HG03442 (cell line): ENCODE results near the gene GCNT2.
"Not testable (repeated sequence)": the region's sequence is repeated elsewhere in the genome, so short reads cannot be mapped to it uniquely, and the experiment has no call there.

Experiments used
- ATAC-seq: cut with Tn5 transposase; IDR thresholded peaks from one replicate; pipeline ENCODE4 v1.9.1; 2021; ENCODE audit warnings: mild to moderate bottlenecking, moderate library complexity; ENCODE audit not compliant: unreplicated experiment

The GCNT2 gene

GRCh38 chr6:10543488-10543887, 22.3 kb downstream of the GCNT2 start:
- no peak for ATAC-seq

- no peak for ATAC-seq
Measured at GRCh38 chr6:10545482-10545881, 24.3 kb downstream of the GCNT2 start.

- no peak for ATAC-seq
Measured at GRCh38 chr6:10547809-10548208, 26.7 kb downstream of the GCNT2 start.

GRCh38 chr6:10550764-10551163, 29.6 kb downstream of the GCNT2 start:
- no peak for ATAC-seq

- no peak for ATAC-seq
Measured at GRCh38 chr6:10552270-10552810, 31.2 kb downstream of the GCNT2 start.

- ATAC-seq = no peak
Measured at GRCh38 chr6:10553871-10554270, 32.7 kb downstream of the GCNT2 start.

- ATAC-seq = no peak
Measured at GRCh38 chr6:10554826-10555225, 33.7 kb downstream of the GCNT2 start.

- ATAC-seq = no peak
Measured at GRCh38 chr6:10555625-10556309, 34.6 kb downstream of the GCNT2 start.

- no peak for ATAC-seq
Measured at GRCh38 chr6:10556589-10556988, 35.4 kb downstream of the GCNT2 start.

GRCh38 chr6:10556992-10557391, 35.8 kb downstream of the GCNT2 start:
- no peak for ATAC-seq

- ATAC-seq = no peak
Measured at GRCh38 chr6:10557913-10558312, 36.8 kb downstream of the GCNT2 start.

- ATAC-seq = no peak
Measured at GRCh38 chr6:10558565-10558964, 37.4 kb downstream of the GCNT2 start.

GRCh38 chr6:10559522-10560152, 38.5 kb downstream of the GCNT2 start:
- no peak for ATAC-seq

GRCh38 chr6:10561611-10562199, 40.6 kb downstream of the GCNT2 start:
- ATAC-seq = no peak

- no peak for ATAC-seq
Measured at GRCh38 chr6:10564975-10565673, 44.0 kb downstream of the GCNT2 start.

- no peak for ATAC-seq
Measured at GRCh38 chr6:10565913-10566312, 44.8 kb downstream of the GCNT2 start.

GRCh38 chr6:10567256-10568026, 46.3 kb downstream of the GCNT2 start:
- ATAC-seq = no peak

- ATAC-seq = no peak
Measured at GRCh38 chr6:10569392-10570127, 48.4 kb downstream of the GCNT2 start.

GRCh38 chr6:10575519-10575918, 54.4 kb downstream of the GCNT2 start:
- ATAC-seq = not testable (repeated sequence)

GRCh38 chr6:10576226-10576625, 55.1 kb downstream of the GCNT2 start:
- ATAC-seq = no peak
